GM19438 (cell line): ENCODE results near the gene CDKL1.
A peak's percentile ranks its signal among the peaks of the same experiment; 100 is the strongest.
"Not testable (repeated sequence)": the region's sequence is repeated elsewhere in the genome, so short reads cannot be mapped to it uniquely, and the experiment has no call there.

Source experiments
- ATAC-seq: cut with Tn5 transposase; IDR thresholded peaks from one replicate; pipeline ENCODE4 v1.9.1; 2021; ENCODE audit warnings: low read depth; ENCODE audit not compliant: unreplicated experiment

Gene CDKL1

DNA sequence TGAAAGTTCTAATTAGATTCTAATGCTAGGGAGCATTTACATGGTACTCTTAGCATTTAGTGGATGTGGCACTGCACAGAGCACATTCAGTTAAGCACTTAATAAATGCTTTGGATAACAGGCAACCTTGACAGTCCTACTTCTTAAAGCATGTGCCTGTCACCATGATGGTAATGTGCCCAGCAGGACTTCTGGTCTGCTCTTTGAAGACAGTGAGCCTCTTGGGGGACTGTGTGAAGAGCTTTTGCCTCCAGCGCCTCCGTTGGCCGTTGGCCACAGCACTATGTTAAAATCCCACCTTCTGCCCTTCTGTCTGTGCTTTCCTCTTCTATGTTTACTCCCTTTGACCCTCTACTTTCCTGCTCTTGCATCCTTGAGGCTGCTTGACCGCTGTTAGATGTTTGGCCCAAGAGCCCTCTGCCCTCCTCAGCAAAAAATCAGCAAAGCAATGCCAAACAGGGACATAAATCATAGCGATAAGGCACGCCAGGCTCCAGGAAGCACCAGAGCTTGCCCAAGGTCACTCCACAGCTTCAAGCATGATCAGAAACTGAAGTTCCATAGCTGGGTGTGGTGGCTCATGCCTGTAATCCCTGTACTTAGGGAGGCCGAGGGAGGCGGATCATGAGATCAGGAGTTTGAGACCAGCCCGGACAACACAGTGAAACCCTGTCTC, 8.3 kb downstream of the CDKL1 start:
- no peak for ATAC-seq

DNA sequence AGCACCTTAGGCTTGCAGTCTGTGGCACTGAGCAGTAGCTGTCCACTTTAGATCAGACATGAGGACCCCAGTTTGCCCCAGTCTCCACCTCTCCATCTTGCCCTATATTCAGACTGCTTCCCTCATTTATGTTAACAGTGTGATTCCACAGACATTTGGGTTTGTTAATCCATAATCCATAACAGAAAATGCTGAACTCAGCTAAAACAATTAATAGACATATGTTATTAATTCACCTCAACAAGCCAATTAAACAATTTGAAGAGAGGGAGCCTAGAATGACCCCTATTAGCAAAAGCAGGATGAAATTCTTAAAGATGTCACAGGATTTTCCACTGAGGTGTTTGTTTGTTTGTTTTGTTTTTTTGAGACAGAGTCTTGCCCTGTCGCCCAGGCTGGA, 9.1 kb downstream of the CDKL1 start:
- ATAC-seq: no peak

DNA sequence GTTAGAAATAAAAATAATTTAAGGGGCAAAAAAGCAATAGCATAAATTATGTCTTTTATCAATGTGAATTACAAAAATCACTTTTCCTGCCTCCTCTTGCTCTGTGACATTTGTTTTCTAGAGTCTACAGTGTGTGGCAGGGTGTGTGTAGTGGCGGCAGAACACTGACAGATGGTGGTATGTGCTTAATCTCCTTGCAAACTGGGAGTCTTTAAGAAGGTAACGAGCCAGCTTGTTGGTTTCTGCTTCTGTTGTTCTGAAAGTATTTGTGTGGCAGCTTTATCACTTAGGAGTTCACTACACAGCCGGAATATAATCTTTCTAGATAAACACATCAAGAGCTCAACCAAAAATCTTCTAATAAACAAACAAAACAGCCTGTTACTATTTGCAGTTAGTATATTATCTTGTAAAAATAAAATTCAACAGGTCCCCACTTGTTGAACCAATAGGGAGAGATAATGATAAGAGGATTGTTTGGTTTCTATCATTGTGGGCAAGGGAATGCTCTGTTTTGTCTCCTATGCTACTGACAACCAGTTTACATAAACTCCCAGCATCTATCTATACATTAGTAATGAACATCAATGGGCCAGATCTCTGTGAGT, 13.0 kb downstream of the CDKL1 start:
- no peak for ATAC-seq

DNA sequence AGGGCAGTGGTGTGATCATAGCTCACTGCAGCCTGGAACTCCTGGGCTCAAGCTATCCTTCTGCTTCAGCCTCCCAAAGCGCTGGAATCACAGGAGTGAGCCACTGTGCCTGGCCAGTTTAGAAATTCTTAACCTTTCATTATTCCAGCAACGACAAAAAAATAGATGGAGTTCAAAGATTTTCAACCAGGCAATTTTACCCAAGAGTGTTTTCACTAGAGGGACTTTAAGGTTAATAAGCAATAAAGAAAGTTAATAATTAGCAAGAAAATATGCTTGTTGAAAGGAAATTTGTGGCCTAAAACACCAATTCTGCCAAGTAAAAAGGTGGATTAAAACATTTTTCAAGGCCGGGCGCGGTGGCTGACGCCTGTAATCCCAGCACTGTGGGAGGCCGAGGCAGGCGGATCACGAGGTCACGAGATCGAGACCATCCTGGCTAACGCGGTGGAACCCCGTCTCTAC, 14.8 kb downstream of the CDKL1 start:
- ATAC-seq: no peak

DNA sequence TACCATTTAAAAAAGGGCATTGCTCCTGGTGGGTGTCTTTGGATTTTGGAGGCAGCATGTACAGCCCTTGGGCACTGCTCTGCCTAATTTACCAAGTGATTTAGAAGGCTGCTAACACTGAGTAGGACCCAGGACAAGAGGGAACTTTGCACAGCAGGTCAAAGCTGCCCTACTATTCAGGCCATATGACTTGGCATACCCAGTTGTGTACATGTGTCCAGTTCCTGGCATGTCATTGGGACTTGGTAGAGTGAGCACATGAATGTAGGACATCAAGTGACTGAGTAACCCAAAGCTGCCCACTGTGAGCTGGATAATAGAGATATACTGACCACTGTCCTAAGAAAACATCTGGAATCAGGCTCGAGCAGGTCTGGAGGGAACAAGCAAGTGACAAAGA, 15.7 kb downstream of the CDKL1 start:
- ATAC-seq: no peak

DNA sequence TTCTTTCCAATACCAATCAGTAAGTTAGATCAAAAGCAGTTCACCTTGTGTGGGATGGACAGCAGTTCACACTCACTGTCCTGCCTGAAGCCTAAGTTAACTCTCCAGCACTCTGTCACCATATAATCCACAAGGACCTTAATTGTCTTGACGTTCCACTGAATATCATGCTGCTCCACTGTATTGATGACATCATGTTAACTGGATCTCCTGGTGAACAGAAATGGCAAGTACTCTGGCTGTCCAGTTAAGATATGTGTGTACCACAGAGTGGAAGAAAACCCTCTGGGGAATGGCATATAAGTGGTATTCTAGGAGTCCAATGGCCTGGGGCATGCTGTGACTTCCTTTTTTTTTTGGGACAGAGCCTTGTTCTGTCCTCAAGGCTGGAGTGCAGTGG, 16.2 kb downstream of the CDKL1 start:
- no peak for ATAC-seq

DNA sequence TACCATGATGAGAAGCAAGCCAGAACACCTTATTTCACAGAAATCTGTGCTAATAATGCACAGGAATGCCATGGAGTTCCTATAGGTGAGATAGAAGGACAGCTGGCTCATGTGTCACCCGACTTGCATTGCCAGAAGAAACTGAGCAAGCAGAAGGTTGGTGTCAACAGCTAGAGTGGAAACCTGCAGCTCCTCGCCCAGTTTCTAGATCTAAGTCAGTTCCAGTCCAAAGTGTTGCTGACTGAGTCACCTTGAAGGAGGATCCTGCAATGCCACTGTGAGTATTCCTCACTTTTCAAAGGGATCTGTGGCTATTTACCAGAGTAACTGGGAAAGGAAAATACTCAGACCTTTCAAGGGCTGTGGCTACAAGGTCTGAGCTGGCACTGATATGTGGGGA, 17.1 kb downstream of the CDKL1 start:
- ATAC-seq: no peak

DNA sequence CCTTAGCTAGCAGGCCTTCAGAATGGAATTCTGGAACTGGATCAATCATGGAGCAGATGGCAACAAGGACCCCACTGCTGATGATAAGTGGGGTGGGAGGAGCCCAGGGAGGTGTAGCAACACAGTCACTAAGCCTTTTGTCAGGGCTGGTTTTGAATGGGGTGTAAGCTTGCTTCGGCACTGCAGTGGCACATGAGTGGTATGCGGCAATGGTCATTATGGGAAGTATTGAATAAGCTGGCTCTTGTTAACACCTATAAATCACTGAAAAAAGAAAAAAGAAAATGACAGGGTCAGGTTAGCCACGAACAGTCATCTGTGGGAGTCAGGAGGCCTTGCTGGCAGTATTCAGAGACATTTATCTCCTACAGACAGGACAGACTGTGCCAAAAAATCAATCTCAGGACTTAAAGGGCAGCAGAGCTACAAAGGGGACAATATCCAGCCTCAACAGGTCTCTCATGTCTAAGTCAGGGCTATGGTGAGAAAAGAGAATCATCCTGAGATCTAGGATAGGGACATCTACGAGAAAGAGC, 19.1 kb downstream of the CDKL1 start:
- no peak for ATAC-seq

DNA sequence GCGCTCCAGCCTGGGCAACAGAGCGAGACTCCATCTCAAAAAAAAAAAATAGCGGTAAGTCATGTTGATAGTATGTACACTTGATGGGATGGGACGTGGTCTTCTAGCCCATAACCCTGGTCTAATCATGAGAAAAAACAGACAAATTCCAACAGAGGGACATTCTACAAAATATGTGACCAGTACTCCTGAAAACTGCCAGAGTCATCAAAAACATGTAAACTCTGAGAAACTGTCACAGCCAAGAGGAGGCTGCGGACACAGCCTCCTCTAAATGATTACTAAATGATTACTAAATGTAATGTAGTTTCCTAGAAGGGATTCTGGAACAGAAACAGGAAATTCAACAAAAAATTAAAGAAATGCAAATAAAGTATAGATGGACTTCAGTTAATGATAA, 20.9 kb downstream of the CDKL1 start:
- ATAC-seq: no peak

DNA sequence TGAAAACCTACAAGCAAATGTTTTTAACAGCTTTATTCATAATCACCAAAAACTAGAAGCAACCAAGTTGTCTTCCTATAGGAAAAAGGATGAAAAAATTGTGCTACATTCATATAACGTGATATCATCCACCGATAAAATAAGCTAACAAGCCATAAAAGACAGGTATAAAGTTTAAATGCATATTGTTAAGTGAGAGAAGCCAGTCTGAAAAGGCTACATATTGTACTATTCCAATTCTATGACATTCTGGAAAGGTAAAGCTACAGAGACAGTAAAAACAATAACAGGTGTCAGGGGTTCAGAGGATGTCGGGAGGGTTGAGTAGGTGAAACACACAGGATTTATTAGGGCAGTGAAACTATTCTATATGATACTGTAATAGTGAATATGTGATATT, 22.7 kb downstream of the CDKL1 start:
- ATAC-seq: no peak

DNA sequence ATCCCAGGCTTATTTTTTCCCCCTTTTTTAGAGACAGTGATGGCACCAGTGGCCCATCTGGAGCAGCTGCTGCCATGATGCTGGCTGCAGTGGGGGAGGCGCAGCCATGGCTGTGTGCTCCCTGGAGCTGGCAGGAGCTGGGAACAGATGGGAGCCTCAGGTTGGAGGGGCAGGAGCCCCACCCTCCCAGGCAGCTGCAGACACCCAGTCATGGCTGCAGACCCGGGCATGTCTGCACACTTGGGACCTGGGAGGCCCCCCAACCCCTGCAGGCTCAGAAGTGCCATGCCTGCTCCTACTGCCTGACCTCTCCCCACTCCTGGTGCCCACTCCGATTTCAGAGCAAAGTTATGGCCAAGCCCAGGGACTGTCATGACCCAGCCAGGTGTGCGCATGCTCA, 25.1 kb downstream of the CDKL1 start:
- no peak for ATAC-seq

DNA sequence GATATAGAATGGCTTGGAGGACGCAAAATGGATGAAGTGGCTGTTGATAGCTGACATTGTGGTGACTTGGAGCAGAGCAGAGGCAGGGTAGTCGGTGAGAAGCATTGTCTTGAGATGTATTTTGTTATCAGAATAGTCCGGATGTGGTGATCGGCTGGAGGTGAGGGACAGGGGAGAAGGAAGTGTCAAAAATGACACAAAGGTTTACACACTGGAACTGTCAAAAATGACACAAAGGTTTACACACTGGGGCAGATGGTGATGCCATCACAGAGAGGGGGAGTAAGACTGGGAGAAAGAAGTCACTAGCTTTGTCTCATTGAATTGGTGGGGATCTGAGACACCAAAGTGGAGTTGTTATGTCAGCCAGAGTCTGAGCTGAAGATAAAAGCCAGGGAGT, 30.1 kb downstream of the CDKL1 start:
- ATAC-seq: no peak

DNA sequence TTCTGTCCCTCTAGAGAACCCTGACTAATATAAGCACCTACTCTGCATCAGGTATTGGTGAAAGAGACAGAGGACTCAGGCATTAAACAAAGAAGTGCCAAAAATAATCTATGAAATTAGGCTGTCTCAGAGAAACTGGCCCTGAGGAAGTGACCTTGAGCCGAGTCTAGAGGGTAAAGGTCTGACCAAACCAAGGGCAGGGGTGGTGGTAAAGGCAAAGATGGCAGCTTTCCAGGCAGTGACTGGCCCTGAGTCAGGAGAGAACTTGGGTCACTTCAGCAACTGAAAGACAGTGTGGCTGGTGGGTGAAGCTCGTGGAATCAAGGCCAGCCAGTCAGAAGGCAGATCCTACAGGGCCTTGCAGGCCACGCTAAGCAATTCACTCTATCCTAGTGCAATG, 30.6 kb downstream of the CDKL1 start:
- no peak for ATAC-seq

DNA sequence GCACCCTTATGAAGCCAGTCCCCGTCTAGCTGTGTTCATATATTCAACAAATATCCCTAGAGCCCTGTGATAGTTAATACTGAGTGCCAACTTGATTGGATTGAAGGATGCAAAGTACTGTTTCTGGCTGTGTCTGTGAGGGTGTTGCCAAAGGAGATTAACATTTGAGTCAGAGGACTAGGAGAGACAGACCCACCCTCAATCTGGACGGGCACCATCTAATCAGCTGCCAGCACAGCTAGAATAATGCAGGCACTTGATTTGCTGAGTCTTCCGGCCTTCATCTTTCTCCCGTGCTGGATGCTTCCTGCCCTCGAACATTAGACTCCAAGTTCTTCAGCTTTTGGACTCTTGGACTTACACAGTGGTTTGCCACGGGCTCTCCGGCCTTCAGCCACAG, 31.1 kb downstream of the CDKL1 start:
- ATAC-seq: not testable (repeated sequence)

DNA sequence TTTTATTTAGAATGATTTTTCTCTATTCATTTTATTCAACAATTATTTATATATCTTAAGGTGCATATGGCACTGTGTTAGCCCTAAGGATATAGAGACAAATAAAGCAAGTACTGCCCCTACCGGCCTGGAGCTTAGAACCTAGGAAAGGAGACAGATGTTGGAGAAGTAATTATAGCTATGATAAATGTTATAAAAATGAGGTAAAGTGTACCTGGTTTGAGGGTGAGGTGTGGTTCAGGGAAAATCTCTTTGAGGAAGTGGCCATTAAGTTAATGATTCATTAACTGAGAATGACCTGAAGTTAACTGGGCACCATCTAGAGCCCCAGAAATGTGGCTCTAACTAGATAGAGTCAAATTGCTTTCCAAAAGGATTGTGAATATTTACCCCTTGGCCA, 31.9 kb downstream of the CDKL1 start:
- ATAC-seq: no peak

DNA sequence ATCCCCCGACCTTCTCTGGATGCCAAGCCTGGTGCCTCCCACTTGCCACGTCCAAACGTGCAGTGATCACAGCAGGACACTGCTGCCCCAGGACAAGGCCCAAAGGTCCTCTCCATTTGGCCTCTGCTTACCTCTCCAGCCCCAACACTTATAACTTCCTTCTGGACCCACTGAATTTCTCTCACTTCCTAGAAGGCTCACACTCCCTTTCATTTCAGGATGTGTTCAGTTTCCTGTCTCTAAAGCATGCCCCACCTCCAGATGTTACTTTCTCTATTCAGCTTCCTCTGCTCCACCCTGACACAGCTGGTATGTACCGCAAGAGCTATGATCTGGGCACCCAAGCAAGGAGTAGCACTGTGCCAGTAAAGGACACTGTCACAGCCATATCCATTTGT, 33.0 kb downstream of the CDKL1 start:
- peak; percentile 89 for ATAC-seq

DNA sequence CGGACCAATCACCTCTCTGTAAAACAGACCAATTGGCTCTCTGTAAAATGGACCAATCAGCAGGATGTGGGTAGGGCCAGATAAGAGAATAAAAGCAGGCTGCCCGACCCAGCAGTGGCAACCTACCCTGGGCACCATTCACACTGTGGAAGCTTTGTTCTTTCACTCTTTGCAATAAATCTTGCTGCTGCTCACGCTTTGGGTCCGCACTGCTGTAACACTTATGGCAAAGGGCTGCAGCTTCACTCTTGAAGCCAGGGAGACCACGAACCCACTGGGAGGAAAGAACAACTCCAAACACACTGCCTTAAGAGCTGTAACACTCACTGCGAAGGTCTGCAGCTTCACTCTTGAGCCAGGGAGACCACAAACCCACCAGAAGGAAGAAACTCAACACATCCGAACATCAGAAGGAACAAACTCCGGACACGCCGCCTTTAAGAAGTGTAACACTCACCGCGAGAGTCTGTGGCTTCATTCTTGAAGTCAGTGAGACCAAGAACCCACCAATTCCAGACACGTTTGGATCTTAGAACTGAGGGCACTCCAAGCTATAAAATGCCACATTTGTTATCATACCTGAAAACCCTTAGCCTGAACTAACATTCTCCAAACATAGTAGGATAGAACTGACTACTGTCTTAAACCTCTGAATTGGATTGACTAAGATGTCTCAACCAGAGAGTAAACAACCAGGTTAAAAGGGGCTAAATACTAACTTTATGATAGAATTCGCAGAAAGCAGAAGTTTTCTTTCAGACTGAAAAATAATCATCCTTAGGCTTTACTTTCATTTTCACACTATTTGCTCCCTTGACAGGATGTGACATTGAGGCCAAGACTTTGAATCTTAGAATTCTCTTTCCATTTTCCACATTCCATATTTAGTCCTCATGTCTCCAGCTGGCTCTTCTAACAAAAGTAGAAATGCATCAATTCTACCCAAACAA, 33.6 kb downstream of the CDKL1 start:
- ATAC-seq: no peak

DNA sequence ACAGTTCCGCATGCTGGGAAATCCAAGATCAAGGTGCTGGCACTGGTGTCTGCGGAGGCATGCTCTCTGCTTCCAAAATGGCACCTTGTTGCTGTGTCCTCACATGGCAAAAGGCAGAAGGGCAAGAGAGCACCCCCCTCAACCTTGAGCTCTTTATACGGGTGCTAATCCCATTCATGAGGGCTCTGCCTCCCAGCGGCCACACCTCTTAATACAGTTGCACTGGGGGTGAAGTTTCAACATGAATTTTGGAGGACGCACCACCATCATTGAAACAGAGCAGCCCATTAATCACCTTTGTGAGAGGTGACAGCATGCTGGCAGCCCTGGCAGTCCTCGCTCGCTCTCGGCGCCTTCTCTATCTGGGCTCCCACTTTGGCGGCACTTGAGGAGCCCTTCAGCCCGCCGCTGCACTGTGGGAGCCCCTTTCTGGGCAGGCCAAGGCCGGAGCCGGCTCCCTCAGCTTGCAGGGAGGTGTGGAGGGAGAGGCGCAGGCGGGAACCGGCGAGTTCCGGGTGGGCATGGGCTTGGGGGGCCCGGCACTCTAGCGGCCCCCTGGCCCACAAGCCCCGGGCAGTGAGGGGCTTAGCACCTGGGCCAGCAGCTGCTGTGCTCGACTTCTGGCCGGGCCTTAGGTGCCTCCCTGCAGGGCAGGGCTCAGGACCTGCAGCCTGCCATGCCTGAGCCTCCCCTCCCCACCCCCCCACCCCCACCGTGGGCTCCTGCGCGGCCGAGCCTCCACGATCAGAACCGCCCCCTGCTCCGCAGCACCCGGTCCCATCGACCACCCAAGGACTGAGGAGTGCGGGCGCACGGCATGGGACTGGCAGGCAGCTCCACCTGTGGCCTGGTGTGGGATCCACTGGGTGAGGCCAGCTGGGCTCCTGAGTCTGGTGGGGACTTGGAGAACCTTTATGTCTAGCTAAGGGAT, 34.9 kb downstream of the CDKL1 start:
- not testable (repeated sequence) for ATAC-seq

DNA sequence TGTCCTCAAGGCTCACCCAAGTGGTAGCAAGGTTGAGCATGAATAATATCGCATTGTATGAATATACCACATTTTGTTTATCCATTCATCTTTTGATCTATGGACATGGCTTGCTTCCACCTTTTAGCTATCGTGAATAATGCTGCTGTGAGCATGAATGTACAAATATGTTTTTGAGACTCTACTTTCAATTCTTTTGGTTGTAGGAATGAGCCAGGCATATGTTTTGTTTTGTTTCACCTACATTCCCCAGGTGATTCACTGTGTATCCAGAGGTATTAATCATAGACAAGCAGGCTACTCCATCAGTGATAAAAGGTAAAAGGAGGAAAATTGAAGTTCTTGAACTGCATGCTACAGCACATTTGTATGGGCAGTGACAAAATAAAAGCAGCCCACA, 35.8 kb downstream of the CDKL1 start:
- no peak for ATAC-seq

DNA sequence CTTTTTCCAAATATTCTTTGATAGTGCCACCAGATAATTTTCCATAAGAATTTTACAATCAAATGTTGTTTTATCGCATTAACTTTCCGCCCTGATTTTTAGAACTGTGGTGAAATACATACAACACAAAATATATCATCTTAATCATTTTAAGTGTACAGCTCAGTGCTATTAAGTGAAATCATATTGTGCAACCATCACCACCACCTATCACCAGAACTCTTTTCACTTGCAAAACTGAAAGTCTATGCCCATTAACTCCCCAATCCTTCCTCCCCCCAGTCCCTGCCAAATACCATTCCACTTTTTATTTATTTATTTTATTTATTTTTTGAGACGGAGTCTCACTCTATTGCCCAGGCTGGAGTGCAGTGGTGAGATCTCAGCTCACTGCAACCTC, 36.6 kb downstream of the CDKL1 start:
- no peak for ATAC-seq
